Hepatocyte (in vitro differentiated cells): ENCODE results near the gene ZFPM1. TPM values are rescaled to one million over a fixed set of nuclear protein-coding genes. Genes with fewer than 3 reads are reported as not detected.

Source experiments
- DNase-seq: peaks from one replicate; pipeline ENCODE4 v3.0.0-alpha.2; 2016; ENCODE audit warnings: low spot score
- H2AFZ ChIP-seq: fragments of 200-600 bp; sonication (generic); 2 replicates; pipeline ENCODE4 v1.6.0; 2016; ENCODE audit warnings: antibody characterized with exemption, mild to moderate bottlenecking
- H3K27ac ChIP-seq: fragments of 200-600 bp; sonication (generic); 2 replicates; pipeline ENCODE4 v1.5.1; 2016; ENCODE audit warnings: mild to moderate bottlenecking
- H3K27me3 ChIP-seq: fragments of 200-600 bp; sonication (generic); 2 replicates; pipeline ENCODE4 v1.6.1; 2016
- H3K36me3 ChIP-seq: fragments of 200-600 bp; sonication (generic); replicated peaks from 2 replicates; pipeline ENCODE4 v1.5.1; 2016; ENCODE audit warnings: low read depth; ENCODE audit not compliant: insufficient read depth
- H3K4me1 ChIP-seq: fragments of 200-600 bp; sonication (generic); 2 replicates; pipeline ENCODE4 v1.5.1; 2016; ENCODE audit warnings: mild to moderate bottlenecking, moderate library complexity; ENCODE audit not compliant: insufficient read depth
- H3K4me2 ChIP-seq: fragments of 200-600 bp; sonication (generic); 2 replicates; pipeline ENCODE4 v1.6.0; 2016
- H3K4me3 ChIP-seq: fragments of 200-600 bp; sonication (generic); 2 replicates; pipeline ENCODE4 v1.5.1; 2016; ENCODE audit warnings: mild to moderate bottlenecking
- H3K79me2 ChIP-seq: fragments of 200-600 bp; sonication (generic); 2 replicates; pipeline ENCODE4 v1.6.0; 2017; ENCODE audit warnings: mild to moderate bottlenecking
- H3K9me2 ChIP-seq: fragments of 200-600 bp; sonication (generic); replicated peaks from 2 replicates; pipeline ENCODE4 v1.6.0; 2017; ENCODE audit warnings: mild to moderate bottlenecking; ENCODE audit not compliant: insufficient read depth
- H3K9me3 ChIP-seq: fragments of 200-600 bp; sonication (generic); 2 replicates; pipeline ENCODE4 v1.5.1; 2016; ENCODE audit warnings: low read depth, mild to moderate bottlenecking
- H4K20me1 ChIP-seq: fragments of 200-600 bp; sonication (generic); 2 replicates; pipeline ENCODE4 v1.6.0; 2016; ENCODE audit warnings: mild to moderate bottlenecking; ENCODE audit not compliant: insufficient read depth, poor library complexity, severe bottlenecking
- CTCF ChIP-seq: fragments of 200-600 bp; sonication (generic); IDR thresholded peaks from 2 replicates; pipeline ENCODE4 v1.5.1; 2016; ENCODE audit warnings: antibody characterized with exemption, mild to moderate bottlenecking; ENCODE audit not compliant: poor library complexity
- EZH2 ChIP-seq: fragments of 200-600 bp; sonication (generic); IDR thresholded peaks from 2 replicates; pipeline ENCODE4 v1.6.1; 2016; ENCODE audit warnings: antibody characterized with exemption, mild to moderate bottlenecking, borderline replicate concordance
- EZH2phosphoT487 ChIP-seq: fragments of 200-600 bp; sonication (generic); IDR thresholded peaks from one replicate; pipeline ENCODE4 v1.6.1; 2018; ENCODE audit warnings: antibody characterized with exemption, mild to moderate bottlenecking, low read depth, moderate library complexity; ENCODE audit not compliant: unreplicated experiment, severe bottlenecking
- WGBS: methylation state at CpG from one replicate; pipeline ENCODE4 v1.1.6; 2016; ENCODE audit warnings: low lambda C conversion rate; ENCODE audit errors: missing lambda C conversion rate; 5-methylcytosine and 5-hydroxymethylcytosine counted together
- polyA plus RNA-seq: library from polyadenylated mRNA; unstranded; fragments of >200 nt; fragmentation: Nextera tagmentation; extraction: Ambion mirVana; gene quantifications from 2 replicates; pipeline ENCODE4 v1.2.1, GENCODE V29; 2016
- total RNA-seq: library from RNA; depleted of rRNA; stranded (reverse); fragments of >200 nt; gene quantifications from 2 replicates; pipeline ENCODE4 v1.2.3, GENCODE V29; 2014

Gene ZFPM1
- total and polyA plus RNA-seq, 2 experiments from 2014 or later, result 4.1 to 11.9 TPM

GRCh38 chr16:88558457-88559442 lies 105.7 kb downstream of the ZFPM1 start:
- H3K4me2 ChIP-seq, result no peak overlapping the region
- H4K20me1 ChIP-seq, result no peaks in the 10 kb centered on the region
- no peaks in the 10 kb centered on the region for H3K79me2 ChIP-seq
- no peaks in the 10 kb centered on the region for H3K4me1 ChIP-seq
- H3K9me3 ChIP-seq, result no peaks in the 10 kb centered on the region
- no peak overlapping the region for H3K27ac ChIP-seq
- no peaks in the 10 kb centered on the region for H3K36me3 ChIP-seq
- H3K4me3 ChIP-seq, result no peak overlapping the region
- DNase-seq, result peak; percentile 84
- no peaks in the 10 kb centered on the region for H3K9me2 ChIP-seq
- no peak overlapping the region for H2AFZ ChIP-seq
- 65% methylated on average over 24 of the region's 45 CpGs for WGBS
- TF ChIP-seq CTCF (peak; percentile 45), EZH2 (no peak), EZH2phosphoT487 (no peak)
- H3K27me3 ChIP-seq, result no peaks in the 10 kb centered on the region

- no peaks in the 10 kb centered on the region for H3K36me3 ChIP-seq
- no peak overlapping the region for H3K4me3 ChIP-seq
- no peaks in the 10 kb centered on the region for H3K79me2 ChIP-seq
- H3K9me2 ChIP-seq, result no peaks in the 10 kb centered on the region
- no peak overlapping the region for H3K4me2 ChIP-seq
- H3K9me3 ChIP-seq, result no peaks in the 10 kb centered on the region
- no peaks in the 10 kb centered on the region for H3K27me3 ChIP-seq
- peak; percentile 60 for DNase-seq
- no peaks in the 10 kb centered on the region for H3K4me1 ChIP-seq
- TF ChIP-seq EZH2 (no peak), CTCF (no peak), EZH2phosphoT487 (no peak)
- H2AFZ ChIP-seq, result no peak overlapping the region
- WGBS, result 78% methylated on average over 22 of the region's 22 CpGs
- no peaks in the 10 kb centered on the region for H4K20me1 ChIP-seq
- H3K27ac ChIP-seq, result no peak overlapping the region
Measured at GRCh38 chr16:88560714-88561484, 107.8 kb downstream of the ZFPM1 start.

GRCh38 chr16:88561485-88562359 lies 108.6 kb downstream of the ZFPM1 start:
- TF ChIP-seq EZH2, result no peak
- TF ChIP-seq EZH2phosphoT487, result no peak
- TF ChIP-seq CTCF, result peak; percentile 65
- Histone ChIP-seq H2AFZ (no peak overlapping the region), H3K4me3 (no peak overlapping the region), H3K27me3 (no peaks in the 10 kb centered on the region), H3K4me1 (no peaks in the 10 kb centered on the region), H3K27ac (no peak overlapping the region), H3K36me3 (no peaks in the 10 kb centered on the region), H3K9me3 (no peaks in the 10 kb centered on the region), H3K9me2 (no peaks in the 10 kb centered on the region), H3K79me2 (no peaks in the 10 kb centered on the region), H4K20me1 (no peaks in the 10 kb centered on the region), H3K4me2 (peak overlapping the region; percentile 69)
- WGBS, result 32% methylated on average over 23 of the region's 24 CpGs
- DNase-seq, result peak; percentile 63
